Measurements from ENCODE around the gene GNPNAT1. TPM values are rescaled to one million over a fixed set of nuclear protein-coding genes. Genes with fewer than 3 reads are reported as not detected.
"Not testable (repeated sequence)": the region's sequence is repeated elsewhere in the genome, so short reads cannot be mapped to it uniquely, and the experiment has no call there.

Gene GNPNAT1
- total RNA-seq, 1 donor from 2014 or later: 11.5 TPM

DNA sequence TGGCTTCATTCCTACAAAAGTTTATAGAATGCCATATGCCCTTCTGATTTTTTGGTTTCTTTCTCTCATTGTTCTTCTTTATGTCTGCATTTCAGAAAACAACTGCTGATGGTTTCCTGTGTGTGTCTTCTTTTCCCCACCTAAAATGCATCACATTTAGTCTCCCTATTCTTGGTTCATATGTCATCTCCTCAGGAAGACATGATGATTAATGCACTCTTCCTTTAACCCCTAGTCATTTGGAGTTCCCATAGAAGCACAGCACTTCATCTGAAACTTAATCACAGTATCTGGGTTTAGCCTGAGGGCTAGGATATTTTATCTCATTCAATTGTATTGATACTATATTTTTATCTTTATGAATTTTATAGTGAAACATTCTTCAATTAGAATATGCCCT is 21.5 kb downstream of the GNPNAT1 start:
- Histone ChIP-seq H3K4me3 (no peak overlapping the region), H3K27ac (no peak overlapping the region), H3K4me1 (no peaks in the 10 kb centered on the region), H3K27me3 (no peaks in the 10 kb centered on the region), H3K36me3 (peaks cover 0 to 20% of the 10 kb centered on the region in 2 donors), H3K9me3 (no peaks in the 10 kb centered on the region)
- DNase-seq (ENCODE audit: extremely low spot score in 2 of 2): no peak
- intact Hi-C loops (cut with DNase I): loop anchor here (5.0 kb wide), 1 partner anchor 1243 kb away; no protein-coding TSS in a partner anchor
- TF ChIP-seq POLR2A (IDR thresholded peaks at IDR 0.05) (no peak), POLR2AphosphoS5 (IDR thresholded peaks at IDR 0.05; ENCODE audit: insufficient read depth in 1 of 2, low read depth in 1 of 2) (no peak)
- TF ChIP-seq, protein P1, sequence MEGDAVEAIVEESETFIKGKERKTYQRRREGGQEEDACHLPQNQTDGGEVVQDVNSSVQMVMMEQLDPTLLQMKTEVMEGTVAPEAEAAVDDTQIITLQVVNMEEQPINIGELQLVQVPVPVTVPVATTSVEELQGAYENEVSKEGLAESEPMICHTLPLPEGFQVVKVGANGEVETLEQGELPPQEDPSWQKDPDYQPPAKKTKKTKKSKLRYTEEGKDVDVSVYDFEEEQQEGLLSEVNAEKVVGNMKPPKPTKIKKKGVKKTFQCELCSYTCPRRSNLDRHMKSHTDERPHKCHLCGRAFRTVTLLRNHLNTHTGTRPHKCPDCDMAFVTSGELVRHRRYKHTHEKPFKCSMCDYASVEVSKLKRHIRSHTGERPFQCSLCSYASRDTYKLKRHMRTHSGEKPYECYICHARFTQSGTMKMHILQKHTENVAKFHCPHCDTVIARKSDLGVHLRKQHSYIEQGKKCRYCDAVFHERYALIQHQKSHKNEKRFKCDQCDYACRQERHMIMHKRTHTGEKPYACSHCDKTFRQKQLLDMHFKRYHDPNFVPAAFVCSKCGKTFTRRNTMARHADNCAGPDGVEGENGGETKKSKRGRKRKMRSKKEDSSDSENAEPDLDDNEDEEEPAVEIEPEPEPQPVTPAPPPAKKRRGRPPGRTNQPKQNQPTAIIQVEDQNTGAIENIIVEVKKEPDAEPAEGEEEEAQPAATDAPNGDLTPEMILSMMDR (IDR thresholded peaks at IDR 0.05): no peak

DNA sequence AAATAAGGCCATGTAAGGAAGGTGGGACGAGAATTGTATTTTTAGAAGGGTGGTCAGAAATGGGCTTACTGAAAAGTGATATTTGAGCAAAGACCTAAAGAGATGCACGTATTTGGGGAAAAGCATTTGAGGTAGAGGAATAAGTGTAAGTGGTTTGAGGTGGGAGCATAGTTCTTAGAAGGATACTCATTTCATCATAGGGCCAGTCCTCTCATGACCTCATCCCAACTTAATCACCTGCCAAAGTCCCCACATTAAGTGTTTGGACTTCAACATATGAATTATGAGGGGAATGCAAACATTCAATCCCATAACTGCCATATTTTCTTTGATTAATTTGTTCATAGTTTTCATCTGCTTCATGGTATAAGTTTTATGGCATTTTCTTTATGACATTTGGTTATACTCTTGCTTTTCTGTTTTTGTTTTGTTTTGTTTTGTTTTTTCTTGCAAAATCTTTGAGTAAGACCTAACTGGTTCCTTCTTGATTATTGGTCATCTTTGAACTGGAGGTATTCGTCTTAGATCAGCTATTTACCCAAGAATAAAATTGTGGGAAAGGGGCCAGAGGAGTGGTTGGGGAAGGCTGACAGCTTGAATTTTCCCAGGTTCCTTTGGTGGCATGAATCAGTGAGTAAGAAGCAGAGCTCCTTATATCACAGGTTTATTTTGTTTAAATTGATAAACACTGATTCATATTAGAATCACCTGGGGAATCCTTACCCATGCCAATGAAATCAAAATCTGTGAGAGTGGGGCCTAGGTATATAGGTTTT is 24.2 kb downstream of the GNPNAT1 start:
- Histone ChIP-seq H3K9me3 (no peaks in the 10 kb centered on the region), H3K4me3 (no peak overlapping the region), H3K27me3 (no peaks in the 10 kb centered on the region), H3K4me1 (no peaks in the 10 kb centered on the region), H3K36me3 (peaks cover 0 to 16% of the 10 kb centered on the region in 2 donors), H3K27ac (no peak overlapping the region)
- TF ChIP-seq POLR2AphosphoS5 (IDR thresholded peaks at IDR 0.05; ENCODE audit: insufficient read depth in 1 of 2, low read depth in 1 of 2): no peak
- no peak for TF ChIP-seq POLR2A (IDR thresholded peaks at IDR 0.05)
- TF ChIP-seq, protein P1 (IDR thresholded peaks at IDR 0.05): no peak
- intact Hi-C loops (cut with DNase I): no loop called here
- DNase-seq (ENCODE audit: extremely low spot score in 2 of 2): no peak

DNA sequence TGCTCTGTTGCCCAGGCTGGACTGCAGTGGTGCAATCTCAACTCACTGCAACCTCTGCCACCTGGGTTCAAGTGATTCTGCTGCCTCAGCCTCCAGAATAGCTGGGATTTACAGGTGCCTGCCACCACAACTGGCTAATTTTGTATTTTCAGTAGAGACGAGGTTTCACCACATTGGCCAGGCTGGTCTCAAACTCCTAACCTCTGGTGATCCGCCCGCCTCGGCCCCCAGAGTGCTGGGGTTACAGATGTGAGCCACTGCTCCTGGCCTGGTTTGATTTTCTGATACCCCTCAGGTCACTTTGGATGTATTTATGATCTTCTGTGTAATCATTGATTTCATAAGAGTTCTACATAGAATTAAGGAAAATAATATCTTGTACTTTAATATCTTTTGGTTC is 28.5 kb downstream of the GNPNAT1 start:
- H3K9me3 ChIP-seq: not testable (repeated sequence)
- peaks cover 0 to 21% of the 10 kb centered on the region in 2 donors for H3K36me3 ChIP-seq

DNA sequence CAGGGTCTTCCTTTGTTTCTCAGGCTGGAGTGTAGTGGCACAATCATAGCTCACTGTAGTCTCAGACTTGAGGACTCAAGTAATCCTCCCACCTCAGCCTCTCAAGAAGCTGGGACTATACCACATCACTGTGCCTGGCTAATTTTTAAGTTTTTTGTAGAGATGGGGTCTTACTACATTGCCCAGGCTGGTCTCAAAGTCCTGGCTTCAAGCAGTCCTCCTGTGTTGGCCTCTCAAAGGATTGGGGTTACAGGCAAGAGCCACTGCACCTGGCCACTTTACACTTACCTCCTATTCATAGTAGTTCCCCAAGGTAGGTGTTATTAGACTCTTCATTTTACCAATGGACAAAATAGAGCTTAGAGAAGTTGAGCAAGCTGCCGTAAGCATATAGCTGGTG is 32.3 kb downstream of the GNPNAT1 start:
- no peak for TF ChIP-seq POLR2AphosphoS5 (IDR thresholded peaks at IDR 0.05; ENCODE audit: insufficient read depth in 1 of 2, low read depth in 1 of 2)
- no peak for TF ChIP-seq POLR2A (IDR thresholded peaks at IDR 0.05)
- TF ChIP-seq, protein P1 (IDR thresholded peaks at IDR 0.05): no peak
- intact Hi-C loops (cut with DNase I): no loop called here
- Histone ChIP-seq H3K4me3 (no peak overlapping the region), H3K27ac (no peak overlapping the region), H3K27me3 (no peaks in the 10 kb centered on the region), H3K9me3 (no peaks in the 10 kb centered on the region), H3K4me1 (no peaks in the 10 kb centered on the region), H3K36me3 (peaks cover 0 to 17% of the 10 kb centered on the region in 2 donors)
- DNase-seq (ENCODE audit: extremely low spot score in 2 of 2): no peak

More for the DNA sequence above, 28.5 kb downstream of the GNPNAT1 start:
- intact Hi-C loops (cut with DNase I); DNase-seq (ENCODE audit: extremely low spot score in 2 of 2); H3K27me3 ChIP-seq; H3K4me1 ChIP-seq; H3K4me3 ChIP-seq; H3K27ac ChIP-seq: not testable (repeated sequence)

DNA sequence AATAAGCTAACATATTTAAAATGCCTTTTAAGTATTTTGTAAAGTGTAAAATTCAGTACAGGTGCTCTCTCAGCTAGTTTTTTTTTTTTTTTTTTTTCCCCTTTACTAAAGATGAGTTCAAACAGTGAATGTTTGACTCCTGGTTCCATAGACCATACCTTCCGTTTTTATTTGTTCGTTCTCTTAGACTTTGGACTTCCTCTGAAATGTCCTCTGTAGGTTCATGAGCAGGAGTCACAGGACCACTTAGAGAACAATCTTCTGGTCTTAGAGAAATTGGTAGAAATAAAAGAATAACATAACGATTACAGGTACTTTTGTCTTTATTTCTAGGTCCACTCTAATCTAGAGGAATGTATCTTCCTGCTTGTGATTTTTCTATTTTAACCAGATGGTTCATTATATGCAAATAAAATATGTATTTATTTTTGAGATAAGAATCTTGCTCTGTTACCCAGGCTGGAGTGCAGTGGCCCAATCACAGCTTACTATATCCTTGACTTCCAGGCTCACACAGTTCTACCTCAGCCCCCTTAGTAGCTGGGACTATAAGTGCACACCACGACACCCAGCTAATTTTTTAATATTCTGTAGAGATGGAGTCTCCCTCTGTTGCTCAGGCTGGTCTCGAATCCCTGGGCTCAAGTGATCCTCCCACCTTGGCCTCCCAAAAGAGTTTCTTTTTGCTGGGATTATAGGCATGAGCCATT is 35.6 kb downstream of the GNPNAT1 start:
- DNase-seq (ENCODE audit: extremely low spot score in 2 of 2): no peak
- H3K27ac ChIP-seq: no peak overlapping the region
- H3K36me3 ChIP-seq: peaks cover 0 to 26% of the 10 kb centered on the region in 2 donors
- TF ChIP-seq, protein P1 (IDR thresholded peaks at IDR 0.05): no peak
- TF ChIP-seq POLR2A (IDR thresholded peaks at IDR 0.05) (no peak), POLR2AphosphoS5 (IDR thresholded peaks at IDR 0.05; ENCODE audit: insufficient read depth in 1 of 2, low read depth in 1 of 2) (no peak)
- no peaks in the 10 kb centered on the region for H3K9me3 ChIP-seq
- intact Hi-C loops (cut with DNase I): no loop called here
- no peaks in the 10 kb centered on the region for H3K27me3 ChIP-seq
- no peak overlapping the region for H3K4me3 ChIP-seq
- no peaks in the 10 kb centered on the region for H3K4me1 ChIP-seq
